Suprapubic skin (tissue), 4 donors: Measurements from ENCODE around the gene PTPRN2. TPM values are rescaled to one million over a fixed set of nuclear protein-coding genes. Genes with fewer than 3 reads are reported as not detected.

ENCODE experiments used
- DNase-seq, 2 donors: peaks; one replicate each; pipeline ENCODE4 v3.0.0-alpha.2; 2019; ENCODE audit warnings: low spot score in 2 of 2
- H3K27ac ChIP-seq: fragments of 200-600 bp; sonication (generic); one replicate; pipeline ENCODE4 v1.5.1; 2019
- H3K27me3 ChIP-seq: fragments of 200-600 bp; sonication (generic); one replicate; pipeline ENCODE4 v1.5.1; 2019
- H3K36me3 ChIP-seq: fragments of 200-600 bp; sonication (generic); one replicate; pipeline ENCODE4 v1.5.1; 2019
- H3K4me1 ChIP-seq: fragments of 200-600 bp; sonication (generic); one replicate; pipeline ENCODE4 v1.5.1; 2019
- H3K4me3 ChIP-seq: fragments of 200-600 bp; sonication (generic); one replicate; pipeline ENCODE4 v1.5.1; 2019; ENCODE audit warnings: mild to moderate bottlenecking
- H3K9me3 ChIP-seq: fragments of 200-600 bp; sonication (generic); one replicate; pipeline ENCODE4 v1.5.1; 2019
- CTCF ChIP-seq, 2 donors: fragments of 200-600 bp in 1 of 2; fragments of 450-650 bp in 1 of 2; sonication (generic) in 1 of 2; IDR thresholded peaks; one replicate each; pipeline ENCODE4 v1.5.1; 2016 to 2019; ENCODE audit warnings: antibody characterized with exemption in 2 of 2, mild to moderate bottlenecking in 1 of 2, moderate library complexity in 1 of 2
- EP300 ChIP-seq: sonication (generic); formaldehyde crosslinking; IDR thresholded peaks from one replicate; pipeline ENCODE4 v1.6.1; 2017; ENCODE audit warnings: antibody characterized with exemption
- POLR2A ChIP-seq, 2 donors: fragments of 450-650 bp; IDR thresholded peaks; one replicate each; pipeline ENCODE4 v1.6.1; 2017; ENCODE audit warnings: antibody characterized with exemption in 2 of 2, mild to moderate bottlenecking in 2 of 2, moderate library complexity in 2 of 2
- POLR2AphosphoS5 ChIP-seq, 3 donors: sonication (generic); formaldehyde crosslinking; IDR thresholded peaks; one replicate each; pipeline ENCODE4 v1.6.1; 2017; ENCODE audit warnings: antibody characterized with exemption in 3 of 3
- WGBS: methylation state at CpG from one replicate; pipeline ENCODE4 v1.1.5; 2018; 5-methylcytosine and 5-hydroxymethylcytosine counted together
- total RNA-seq, 4 donors: library from RNA; depleted of rRNA; stranded (reverse); fragments of >200 nt; gene quantifications; one replicate each; pipeline ENCODE4 v1.1.0, GENCODE V29; 2016

The PTPRN2 gene
- total RNA-seq, 4 donors from 2014 or later = 0.23 to 1.8 (median 1.3) TPM

DNA sequence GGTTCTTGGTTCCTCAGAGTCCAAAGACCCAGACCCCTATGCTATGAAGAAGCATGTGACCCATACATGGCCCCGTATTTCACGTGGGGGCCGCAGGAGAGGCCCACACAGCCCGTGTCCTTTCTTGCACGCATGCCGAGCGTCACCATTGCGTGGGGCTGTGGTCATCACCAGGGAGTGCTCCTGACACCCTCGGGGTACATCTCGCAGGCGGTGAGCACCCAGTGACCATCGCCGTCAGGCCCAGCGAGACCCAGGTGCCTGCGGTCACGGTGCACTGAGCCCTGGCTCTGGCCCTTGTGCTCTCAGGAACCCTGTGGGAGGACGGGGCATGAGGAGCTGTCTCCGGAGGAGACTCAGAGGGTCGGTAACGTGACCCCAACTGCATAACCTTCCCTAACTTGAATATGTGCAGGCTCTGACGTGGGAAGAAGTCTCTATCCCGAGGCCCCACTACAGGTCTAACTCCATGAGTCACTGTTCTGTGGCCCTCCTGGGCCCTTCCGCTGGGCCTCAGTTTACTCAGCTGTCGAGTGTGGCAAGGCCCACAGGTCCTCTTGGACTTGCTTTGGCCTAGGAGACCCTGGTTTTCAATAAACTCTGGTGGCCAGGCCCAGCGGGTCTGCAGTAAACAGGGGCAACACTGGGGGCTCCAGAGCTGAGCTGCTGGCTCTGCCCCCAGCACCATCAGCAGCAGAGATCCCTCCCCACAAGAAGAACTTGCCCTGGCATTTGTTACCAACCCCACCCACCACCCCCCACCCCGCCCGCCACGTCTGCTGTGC lies 503.9 kb downstream of the PTPRN2 start:
- TF ChIP-seq POLR2AphosphoS5 (IDR thresholded peaks at IDR 0.05) (no peak), EP300 (no peak), POLR2A (IDR thresholded peaks at IDR 0.05) (no peak), CTCF (IDR thresholded peaks at IDR 0.05) (no peak)
- H3K4me1 ChIP-seq = no peaks in the 10 kb centered on the region
- peaks cover 2% of the 10 kb centered on the region for H3K27me3 ChIP-seq
- no peak overlapping the region for H3K4me3 ChIP-seq
- H3K36me3 ChIP-seq = no peaks in the 10 kb centered on the region
- peak in 1 of 2 donors; percentile 34 for DNase-seq
- H3K27ac ChIP-seq = no peak overlapping the region
- no peaks in the 10 kb centered on the region for H3K9me3 ChIP-seq
- 88% methylated on average over 11 of the region's 28 CpGs for WGBS

- Histone ChIP-seq H3K9me3 (no peaks in the 10 kb centered on the region), H3K4me1 (no peaks in the 10 kb centered on the region), H3K27me3 (peaks cover 8% of the 10 kb centered on the region), H3K4me3 (no peak overlapping the region), H3K27ac (no peak overlapping the region), H3K36me3 (no peaks in the 10 kb centered on the region)
- WGBS = 97% methylated on average over 6 of the region's 8 CpGs
- DNase-seq = peak in 1 of 2 donors; percentile 19
- TF ChIP-seq CTCF (IDR thresholded peaks at IDR 0.05) (no peak), POLR2A (IDR thresholded peaks at IDR 0.05) (no peak)
Measured at GRCh38 chr7:158082761-158083160, 504.9 kb downstream of the PTPRN2 start.

DNA sequence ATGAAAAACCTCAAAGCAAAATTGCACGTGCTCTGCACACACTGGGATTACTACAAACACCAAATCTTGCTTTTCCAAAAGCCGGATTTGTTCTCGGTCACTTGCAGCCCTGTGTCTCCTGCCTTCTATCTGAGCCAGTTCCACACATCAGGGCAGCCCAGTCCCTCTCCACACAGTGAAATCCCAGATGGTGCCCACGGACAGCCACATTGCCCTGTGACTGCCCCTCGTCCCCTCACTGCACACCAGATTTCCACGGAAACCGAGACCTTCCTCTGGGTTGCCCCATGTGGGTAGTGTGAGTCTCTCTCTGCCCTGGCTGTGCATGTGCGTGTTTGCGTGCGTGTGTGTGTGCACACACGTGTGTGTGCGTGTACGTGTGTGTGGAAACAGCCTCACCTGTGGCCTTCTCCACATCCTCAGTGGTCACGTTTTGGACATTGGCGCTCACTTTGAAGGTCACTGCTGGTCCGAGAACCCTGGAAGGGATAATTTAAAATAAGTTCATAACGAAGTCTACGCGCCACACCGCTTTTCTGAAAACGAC lies 506.7 kb downstream of the PTPRN2 start:
- Histone ChIP-seq H3K4me1 (no peaks in the 10 kb centered on the region), H3K9me3 (no peaks in the 10 kb centered on the region), H3K4me3 (no peak overlapping the region), H3K27ac (no peak overlapping the region), H3K36me3 (no peaks in the 10 kb centered on the region), H3K27me3 (peaks cover 14% of the 10 kb centered on the region)
- DNase-seq = no peak
- 90% methylated on average over 21 of the region's 21 CpGs for WGBS
- no peak for TF ChIP-seq CTCF (IDR thresholded peaks at IDR 0.05)
- TF ChIP-seq POLR2A (IDR thresholded peaks at IDR 0.05) = no peak
- no peak for TF ChIP-seq EP300
- no peak for TF ChIP-seq POLR2AphosphoS5 (IDR thresholded peaks at IDR 0.05)

DNA sequence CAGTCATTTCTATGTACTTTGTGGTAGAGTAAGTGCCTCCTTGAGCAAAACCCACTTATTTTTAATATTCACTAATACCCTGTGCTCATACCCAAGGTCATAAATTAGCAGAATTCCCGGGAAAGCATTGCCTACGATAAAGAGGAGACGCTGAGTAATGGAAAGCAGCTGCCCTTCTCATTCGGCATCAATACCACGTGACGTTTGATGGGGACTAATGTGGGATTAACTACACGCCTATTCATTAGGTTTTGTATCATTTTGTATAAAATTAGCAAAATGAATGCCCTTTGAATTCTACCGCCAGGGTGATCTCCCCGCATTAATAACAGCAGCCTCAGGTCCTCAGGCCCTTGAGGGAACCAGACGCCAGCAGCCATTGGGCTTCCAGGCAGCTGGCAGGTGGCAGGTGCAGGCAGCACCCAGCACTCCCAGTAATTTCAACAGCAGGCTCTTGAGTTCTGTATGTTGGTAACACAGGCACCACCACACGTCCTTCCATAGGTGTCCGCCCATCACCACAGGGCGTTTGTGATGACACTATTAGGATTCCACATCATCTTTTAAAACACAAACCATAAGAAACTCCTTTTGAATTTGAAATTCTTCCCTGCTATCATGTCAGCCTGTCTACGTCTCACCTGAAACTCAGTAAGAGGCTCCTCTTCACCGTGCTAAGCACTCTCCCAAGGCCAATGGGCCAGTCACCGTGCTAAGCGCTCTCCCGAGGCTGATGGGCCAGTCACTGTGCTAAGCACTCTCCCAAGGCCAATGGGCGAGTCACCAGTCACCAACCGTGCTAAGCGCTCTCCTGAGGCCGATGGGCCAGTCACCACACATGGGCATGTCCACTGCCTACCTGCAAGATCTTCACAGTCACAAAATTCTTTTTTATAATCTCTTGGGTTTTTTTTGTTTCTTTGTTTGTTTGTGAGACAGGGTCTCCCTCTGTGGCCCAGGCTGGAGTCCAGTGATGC lies 509.4 kb downstream of the PTPRN2 start:
- Histone ChIP-seq H3K4me1 (no peaks in the 10 kb centered on the region), H3K9me3 (no peaks in the 10 kb centered on the region), H3K27me3 (peaks cover 25% of the 10 kb centered on the region), H3K27ac (no peak overlapping the region), H3K4me3 (no peak overlapping the region), H3K36me3 (no peaks in the 10 kb centered on the region)
- no peak for DNase-seq
- TF ChIP-seq POLR2AphosphoS5 (IDR thresholded peaks at IDR 0.05) = no peak
- TF ChIP-seq POLR2A (IDR thresholded peaks at IDR 0.05) = no peak
- TF ChIP-seq EP300 = no peak
- no peak for TF ChIP-seq CTCF (IDR thresholded peaks at IDR 0.05)
- 82% methylated on average over 22 of the region's 22 CpGs for WGBS
